Measurements from ENCODE around the gene TMEM254.

- TF ChIP-seq CTCF (IDR thresholded peaks at IDR 0.05; ENCODE audit: insufficient read depth, low read length, poor library complexity, severe bottlenecking) (no peak), EZH2phosphoT487 (conservative IDR thresholded peaks at IDR 0.05; ENCODE audit: low read length) (no peak)
These were observed 59.5 kb downstream of the TMEM254 start for GRCh38 chr10:80137920-80138319.
